ENCODE measurements around the gene FRY.

- TF ChIP-seq CTCF (IDR thresholded peaks at IDR 0.05): no peak
- no peak for TF ChIP-seq EZH2 (IDR thresholded peaks at IDR 0.05; ENCODE audit: borderline replicate concordance, insufficient read depth, low read depth, low read length, poor library complexity, severe bottlenecking)
Measured at GRCh38 chr13:31998131-31998530, 33.4 kb upstream of the FRY start.

Measured in B cell (primary cell).